Melanocyte of skin (primary cell): ENCODE results near the gene ZNF433. TPM values are rescaled to one million over a fixed set of nuclear protein-coding genes. Genes with fewer than 3 reads are reported as not detected.

ENCODE experiments used
- small RNA-seq, 2 donors: library from RNA; depleted of rRNA; stranded (forward); fragments of <200 nt; gene quantifications; one replicate each; pipeline ENCODE3, GENCODE V24; 2012
- total RNA-seq, 2 donors: library from RNA; depleted of rRNA; stranded (reverse); fragments of >200 nt; gene quantifications; 2 replicates each; pipeline ENCODE4 v1.2.3, GENCODE V29; 2012

ZNF433 gene
- total RNA-seq = 1 to 10 TPM; 3.8 to 5.7 TPM

GRCh38 chr19:12035220-12036172 lies at the start of gene ZNF433:
ZNF433 (minus strand) TSS chr19:12035679; CDS start chr19:12035539, 140 bp downstream.

GRCh38 chr19:12064590-12065538 lies 29.4 kb upstream of the ZNF433 start, which contains the start of gene ZNF844:
ZNF844 (plus strand) TSS chr19:12064731; CDS start chr19:12064874, 143 bp downstream.

GRCh38 chr19:12052497-12053169 lies 17.2 kb upstream of the ZNF433 start, which contains the start of gene ZNF878:
ZNF878 (minus strand) TSS chr19:12052961; CDS start chr19:12052801, 160 bp downstream.

GRCh38 chr19:11964858-11965645 lies 70.4 kb downstream of the ZNF433 start, which contains the start of gene ZNF763:
ZNF763 (plus strand) TSS chr19:11965040; CDS start chr19:11965209, 169 bp downstream.

Small RNA genes within 50 kb of the gene (small RNA-seq; reads per million reads assigned to genes)
- gene RNA5SP464 (0 reads per million in 2 donors), gene RNA5SP465 (0 reads per million in 2 donors), gene RNA5SP466 (0 reads per million in 2 donors)

Other genes with a start within 250 kb of the ZNF433 start
- 1 to 10 TPM; 2.7 to 7.6 TPM for gene ZNF491, start 237.2 kb downstream of the ZNF433 start, total RNA-seq
- gene ZNF440, start 221.4 kb downstream of the ZNF433 start, total RNA-seq = 10 to 100 TPM; 14.3 to 23.1 TPM
- 10 to 100 TPM; 16.0 to 24.8 TPM for gene ZNF439, start 187.0 kb downstream of the ZNF433 start, total RNA-seq
- 1 to 10 TPM; 9.0 to 10.0 TPM for gene ZNF69, start 147.9 kb downstream of the ZNF433 start, total RNA-seq
- gene ZNF700, start 110.6 kb downstream of the ZNF433 start, total RNA-seq = 1 to 10 TPM; 6.9 to 8.3 TPM
- gene ZNF763, start 70.6 kb downstream of the ZNF433 start, total RNA-seq = 1 to 10 TPM in 1 of 2 donors, under 1 TPM in 1; 0.33 to 1.4 TPM
- under 1 TPM; 0.34 to 0.67 TPM for gene ZNF878, start 17.3 kb upstream of the ZNF433 start, total RNA-seq
- gene ZNF844, start 29.1 kb upstream of the ZNF433 start, total RNA-seq = 1 to 10 TPM; 2.3 to 3.4 TPM
- gene ZNF20, start 104.7 kb upstream of the ZNF433 start, total RNA-seq = 1 to 10 TPM; 3.4 to 4.7 TPM
- gene ZNF625, start 121.1 kb upstream of the ZNF433 start, total RNA-seq = 10 to 100 TPM; 11.0 to 11.7 TPM
- gene ZNF136, start 127.4 kb upstream of the ZNF433 start, total RNA-seq = 1 to 10 TPM; 6.3 to 7.9 TPM